Hepatocyte (in vitro differentiated cells): ENCODE data around the gene HK3. TPM values are rescaled to one million over a fixed set of nuclear protein-coding genes. Genes with fewer than 3 reads are reported as not detected.

Experiments used
- DNase-seq: peaks from one replicate; pipeline ENCODE4 v3.0.0-alpha.2; 2016; ENCODE audit warnings: low spot score
- H2AFZ ChIP-seq: fragments of 200-600 bp; sonication (generic); 2 replicates; pipeline ENCODE4 v1.6.0; 2016; ENCODE audit warnings: antibody characterized with exemption, mild to moderate bottlenecking
- H3K27ac ChIP-seq: fragments of 200-600 bp; sonication (generic); 2 replicates; pipeline ENCODE4 v1.5.1; 2016; ENCODE audit warnings: mild to moderate bottlenecking
- H3K27me3 ChIP-seq: fragments of 200-600 bp; sonication (generic); 2 replicates; pipeline ENCODE4 v1.6.1; 2016
- H3K36me3 ChIP-seq: fragments of 200-600 bp; sonication (generic); replicated peaks from 2 replicates; pipeline ENCODE4 v1.5.1; 2016; ENCODE audit warnings: low read depth; ENCODE audit not compliant: insufficient read depth
- H3K4me1 ChIP-seq: fragments of 200-600 bp; sonication (generic); 2 replicates; pipeline ENCODE4 v1.5.1; 2016; ENCODE audit warnings: mild to moderate bottlenecking, moderate library complexity; ENCODE audit not compliant: insufficient read depth
- H3K4me2 ChIP-seq: fragments of 200-600 bp; sonication (generic); 2 replicates; pipeline ENCODE4 v1.6.0; 2016
- H3K4me3 ChIP-seq: fragments of 200-600 bp; sonication (generic); 2 replicates; pipeline ENCODE4 v1.5.1; 2016; ENCODE audit warnings: mild to moderate bottlenecking
- H3K79me2 ChIP-seq: fragments of 200-600 bp; sonication (generic); 2 replicates; pipeline ENCODE4 v1.6.0; 2017; ENCODE audit warnings: mild to moderate bottlenecking
- H3K9me2 ChIP-seq: fragments of 200-600 bp; sonication (generic); replicated peaks from 2 replicates; pipeline ENCODE4 v1.6.0; 2017; ENCODE audit warnings: mild to moderate bottlenecking; ENCODE audit not compliant: insufficient read depth
- H3K9me3 ChIP-seq: fragments of 200-600 bp; sonication (generic); 2 replicates; pipeline ENCODE4 v1.5.1; 2016; ENCODE audit warnings: low read depth, mild to moderate bottlenecking
- H4K20me1 ChIP-seq: fragments of 200-600 bp; sonication (generic); 2 replicates; pipeline ENCODE4 v1.6.0; 2016; ENCODE audit warnings: mild to moderate bottlenecking; ENCODE audit not compliant: insufficient read depth, poor library complexity, severe bottlenecking
- EZH2 ChIP-seq: fragments of 200-600 bp; sonication (generic); IDR thresholded peaks from 2 replicates; pipeline ENCODE4 v1.6.1; 2016; ENCODE audit warnings: antibody characterized with exemption, mild to moderate bottlenecking, borderline replicate concordance
- EZH2phosphoT487 ChIP-seq: fragments of 200-600 bp; sonication (generic); IDR thresholded peaks from one replicate; pipeline ENCODE4 v1.6.1; 2018; ENCODE audit warnings: antibody characterized with exemption, mild to moderate bottlenecking, low read depth, moderate library complexity; ENCODE audit not compliant: unreplicated experiment, severe bottlenecking
- WGBS: methylation state at CpG from one replicate; pipeline ENCODE4 v1.1.6; 2016; ENCODE audit warnings: low lambda C conversion rate; ENCODE audit errors: missing lambda C conversion rate; 5-methylcytosine and 5-hydroxymethylcytosine counted together
- polyA plus RNA-seq: library from polyadenylated mRNA; unstranded; fragments of >200 nt; fragmentation: Nextera tagmentation; extraction: Ambion mirVana; gene quantifications from 2 replicates; pipeline ENCODE4 v1.2.1, GENCODE V29; 2016
- total RNA-seq: library from RNA; depleted of rRNA; stranded (reverse); fragments of >200 nt; gene quantifications from 2 replicates; pipeline ENCODE4 v1.2.3, GENCODE V29; 2014
- TF ChIP-seq, protein P1 (sequence below): fragments of 200-600 bp; sonication (generic); IDR thresholded peaks from 2 replicates; pipeline ENCODE4 v1.5.1; 2016; ENCODE audit warnings: antibody characterized with exemption, mild to moderate bottlenecking; ENCODE audit not compliant: poor library complexity

HK3 gene
- total and polyA plus RNA-seq, 2 experiments from 2014 or later: 0.73 TPM; not detected in 1

DNA sequence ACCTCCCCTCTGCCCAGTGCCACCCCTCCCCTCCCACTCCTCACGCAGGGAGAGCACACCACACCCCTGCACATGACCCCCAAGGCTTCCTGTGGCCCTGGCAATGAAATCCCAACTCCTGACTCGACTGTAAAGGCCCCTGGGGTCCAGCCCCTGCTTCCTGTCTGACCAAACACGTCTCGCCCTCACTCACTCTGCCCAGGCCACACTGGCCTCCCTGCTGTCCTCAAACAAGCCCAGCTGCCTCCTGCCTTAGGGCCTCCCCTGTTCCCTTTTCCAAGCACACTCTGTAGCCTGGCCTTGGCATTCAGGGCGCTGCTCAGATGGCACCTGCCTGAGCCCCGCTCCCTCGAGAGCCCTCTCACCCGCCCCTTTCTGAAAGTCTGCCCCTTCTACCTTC, 42.4 kb downstream of the HK3 start:
- Histone ChIP-seq H3K4me3 (no peak overlapping the region), H3K9me3 (no peaks in the 10 kb centered on the region), H3K79me2 (no peaks in the 10 kb centered on the region), H2AFZ (no peak overlapping the region), H4K20me1 (no peaks in the 10 kb centered on the region), H3K4me2 (no peak overlapping the region), H3K9me2 (no peaks in the 10 kb centered on the region), H3K4me1 (no peaks in the 10 kb centered on the region), H3K36me3 (no peaks in the 10 kb centered on the region), H3K27ac (no peak overlapping the region), H3K27me3 (no peaks in the 10 kb centered on the region)
- no peak for DNase-seq
- WGBS: 79% methylated on average over 8 of the region's 8 CpGs
- TF ChIP-seq EZH2phosphoT487 (no peak), EZH2 (no peak)
- TF ChIP-seq, protein P1, sequence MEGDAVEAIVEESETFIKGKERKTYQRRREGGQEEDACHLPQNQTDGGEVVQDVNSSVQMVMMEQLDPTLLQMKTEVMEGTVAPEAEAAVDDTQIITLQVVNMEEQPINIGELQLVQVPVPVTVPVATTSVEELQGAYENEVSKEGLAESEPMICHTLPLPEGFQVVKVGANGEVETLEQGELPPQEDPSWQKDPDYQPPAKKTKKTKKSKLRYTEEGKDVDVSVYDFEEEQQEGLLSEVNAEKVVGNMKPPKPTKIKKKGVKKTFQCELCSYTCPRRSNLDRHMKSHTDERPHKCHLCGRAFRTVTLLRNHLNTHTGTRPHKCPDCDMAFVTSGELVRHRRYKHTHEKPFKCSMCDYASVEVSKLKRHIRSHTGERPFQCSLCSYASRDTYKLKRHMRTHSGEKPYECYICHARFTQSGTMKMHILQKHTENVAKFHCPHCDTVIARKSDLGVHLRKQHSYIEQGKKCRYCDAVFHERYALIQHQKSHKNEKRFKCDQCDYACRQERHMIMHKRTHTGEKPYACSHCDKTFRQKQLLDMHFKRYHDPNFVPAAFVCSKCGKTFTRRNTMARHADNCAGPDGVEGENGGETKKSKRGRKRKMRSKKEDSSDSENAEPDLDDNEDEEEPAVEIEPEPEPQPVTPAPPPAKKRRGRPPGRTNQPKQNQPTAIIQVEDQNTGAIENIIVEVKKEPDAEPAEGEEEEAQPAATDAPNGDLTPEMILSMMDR: no peak

DNA sequence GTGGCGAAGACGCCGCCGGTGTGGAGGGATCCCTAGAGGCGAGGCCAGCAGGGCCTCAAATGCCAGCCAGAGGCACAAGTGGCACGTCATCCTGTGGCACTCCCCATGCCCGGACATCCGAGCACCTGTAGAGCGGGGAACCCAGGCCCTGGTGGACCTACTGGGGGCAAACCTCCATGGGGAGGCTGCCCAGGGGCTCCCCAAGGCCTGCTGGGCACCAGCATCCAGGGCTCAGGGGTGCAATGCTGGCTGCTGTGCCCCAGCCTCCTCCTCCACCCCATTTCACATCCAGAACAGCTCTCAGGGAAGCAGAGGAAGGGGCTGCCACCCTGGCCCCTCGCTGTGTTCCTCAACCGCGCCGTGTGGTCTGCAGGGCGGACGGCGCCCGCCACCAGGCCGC, 43.5 kb downstream of the HK3 start:
- H4K20me1 ChIP-seq: no peaks in the 10 kb centered on the region
- no peaks in the 10 kb centered on the region for H3K36me3 ChIP-seq
- H3K4me1 ChIP-seq: no peaks in the 10 kb centered on the region
- H3K79me2 ChIP-seq: no peaks in the 10 kb centered on the region
- H3K9me2 ChIP-seq: no peaks in the 10 kb centered on the region
- H3K4me2 ChIP-seq: no peak overlapping the region
- H3K27ac ChIP-seq: no peak overlapping the region
- TF ChIP-seq EZH2 (no peak), EZH2phosphoT487 (no peak)
- TF ChIP-seq, protein P1: no peak
- no peak overlapping the region for H2AFZ ChIP-seq
- no peak overlapping the region for H3K4me3 ChIP-seq
- no peaks in the 10 kb centered on the region for H3K27me3 ChIP-seq
- 92% methylated on average over 18 of the region's 18 CpGs for WGBS
- no peak for DNase-seq
- H3K9me3 ChIP-seq: no peaks in the 10 kb centered on the region

DNA sequence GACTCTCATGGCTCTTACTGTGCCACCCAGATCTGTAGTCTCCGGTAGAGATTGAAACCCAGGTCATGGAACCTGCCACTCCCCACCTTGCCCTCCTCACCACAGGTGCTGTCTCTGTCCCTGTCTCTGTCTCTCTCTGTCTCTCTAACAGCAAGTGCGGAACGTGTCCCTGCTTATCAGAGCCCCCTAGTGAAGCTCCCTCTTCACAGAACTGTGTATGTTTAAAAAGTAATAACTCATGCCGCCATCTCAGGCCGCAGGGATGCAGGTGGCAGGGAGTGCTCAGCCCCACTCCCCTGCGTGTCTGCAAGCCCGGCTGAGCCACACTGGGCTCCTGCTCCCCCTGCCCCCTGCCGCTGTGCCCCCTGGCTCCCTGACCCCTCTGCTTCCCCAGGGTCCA, 45.0 kb downstream of the HK3 start:
- Histone ChIP-seq H4K20me1 (no peaks in the 10 kb centered on the region), H3K36me3 (no peaks in the 10 kb centered on the region), H2AFZ (no peak overlapping the region), H3K9me2 (no peaks in the 10 kb centered on the region), H3K27me3 (no peaks in the 10 kb centered on the region), H3K4me1 (no peaks in the 10 kb centered on the region), H3K4me2 (no peak overlapping the region), H3K9me3 (no peaks in the 10 kb centered on the region), H3K79me2 (no peaks in the 10 kb centered on the region), H3K4me3 (no peak overlapping the region), H3K27ac (no peak overlapping the region)
- no peak for DNase-seq
- WGBS: 77% methylated on average over 8 of the region's 8 CpGs
- TF ChIP-seq, protein P1: no peak
- no peak for TF ChIP-seq EZH2phosphoT487
- TF ChIP-seq EZH2: no peak
